Transverse colon (tissue), 4 donors: ENCODE data around the gene SCGB3A2.

Experiments
- EP300 ChIP-seq: sonication (generic); formaldehyde crosslinking; IDR thresholded peaks from one replicate; pipeline ENCODE4 v1.6.1; 2017; ENCODE audit warnings: antibody characterized with exemption, low read depth
- POLR2AphosphoS5 ChIP-seq, 3 donors: sonication (generic); formaldehyde crosslinking; IDR thresholded peaks; one replicate each; pipeline ENCODE4 v1.6.1; 2016; ENCODE audit warnings: antibody characterized with exemption in 3 of 3
- TF ChIP-seq, protein P1 (sequence below), 5 experiments: fragments of 200-600 bp in 3 of 5; fragments of 450-650 bp in 2 of 5; sonication (generic) in 3 of 5; IDR thresholded peaks; 1 replicate in 2 of 5; 2 replicates in 3 of 5; pipeline ENCODE4 v1.5.1; 2016 to 2017; ENCODE audit warnings: antibody characterized with exemption in 5 of 5, inconsistent platforms in 3 of 5, mild to moderate bottlenecking in 2 of 5, moderate library complexity in 1 of 5

- TF ChIP-seq POLR2AphosphoS5 (IDR thresholded peaks at IDR 0.05): no peak
- TF ChIP-seq, protein P1, sequence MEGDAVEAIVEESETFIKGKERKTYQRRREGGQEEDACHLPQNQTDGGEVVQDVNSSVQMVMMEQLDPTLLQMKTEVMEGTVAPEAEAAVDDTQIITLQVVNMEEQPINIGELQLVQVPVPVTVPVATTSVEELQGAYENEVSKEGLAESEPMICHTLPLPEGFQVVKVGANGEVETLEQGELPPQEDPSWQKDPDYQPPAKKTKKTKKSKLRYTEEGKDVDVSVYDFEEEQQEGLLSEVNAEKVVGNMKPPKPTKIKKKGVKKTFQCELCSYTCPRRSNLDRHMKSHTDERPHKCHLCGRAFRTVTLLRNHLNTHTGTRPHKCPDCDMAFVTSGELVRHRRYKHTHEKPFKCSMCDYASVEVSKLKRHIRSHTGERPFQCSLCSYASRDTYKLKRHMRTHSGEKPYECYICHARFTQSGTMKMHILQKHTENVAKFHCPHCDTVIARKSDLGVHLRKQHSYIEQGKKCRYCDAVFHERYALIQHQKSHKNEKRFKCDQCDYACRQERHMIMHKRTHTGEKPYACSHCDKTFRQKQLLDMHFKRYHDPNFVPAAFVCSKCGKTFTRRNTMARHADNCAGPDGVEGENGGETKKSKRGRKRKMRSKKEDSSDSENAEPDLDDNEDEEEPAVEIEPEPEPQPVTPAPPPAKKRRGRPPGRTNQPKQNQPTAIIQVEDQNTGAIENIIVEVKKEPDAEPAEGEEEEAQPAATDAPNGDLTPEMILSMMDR (IDR thresholded peaks at IDR 0.05): no peak
- TF ChIP-seq EP300: no peak
Measured at GRCh38 chr5:147854894-147855773, 23.4 kb upstream of the SCGB3A2 start.
